Measurements from ENCODE around the gene GMDS.

The GMDS gene

DNA sequence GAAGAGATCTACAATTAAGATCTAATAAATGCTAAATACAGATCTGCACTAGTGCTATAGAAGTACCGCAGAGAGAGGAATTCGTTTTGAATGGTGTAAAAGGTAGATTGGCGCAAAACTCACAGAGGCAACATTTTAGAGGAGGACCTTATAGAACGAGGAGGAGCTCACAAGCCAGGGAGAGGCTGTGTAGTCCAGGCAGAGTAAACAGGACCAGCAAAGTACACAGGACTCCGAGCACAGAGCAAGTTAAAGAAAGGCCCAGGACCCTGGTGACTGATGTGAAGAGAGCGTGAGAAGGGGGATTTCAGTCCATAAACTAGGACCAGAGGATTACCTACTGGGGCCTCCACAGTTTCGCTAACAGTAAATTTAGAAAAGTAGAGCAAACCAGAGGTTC, 433.4 kb downstream of the GMDS start:
- H3K27ac ChIP-seq: no peak overlapping the region
- DNase-seq (ENCODE audit: low spot score): no peak
- TF ChIP-seq, protein P1, sequence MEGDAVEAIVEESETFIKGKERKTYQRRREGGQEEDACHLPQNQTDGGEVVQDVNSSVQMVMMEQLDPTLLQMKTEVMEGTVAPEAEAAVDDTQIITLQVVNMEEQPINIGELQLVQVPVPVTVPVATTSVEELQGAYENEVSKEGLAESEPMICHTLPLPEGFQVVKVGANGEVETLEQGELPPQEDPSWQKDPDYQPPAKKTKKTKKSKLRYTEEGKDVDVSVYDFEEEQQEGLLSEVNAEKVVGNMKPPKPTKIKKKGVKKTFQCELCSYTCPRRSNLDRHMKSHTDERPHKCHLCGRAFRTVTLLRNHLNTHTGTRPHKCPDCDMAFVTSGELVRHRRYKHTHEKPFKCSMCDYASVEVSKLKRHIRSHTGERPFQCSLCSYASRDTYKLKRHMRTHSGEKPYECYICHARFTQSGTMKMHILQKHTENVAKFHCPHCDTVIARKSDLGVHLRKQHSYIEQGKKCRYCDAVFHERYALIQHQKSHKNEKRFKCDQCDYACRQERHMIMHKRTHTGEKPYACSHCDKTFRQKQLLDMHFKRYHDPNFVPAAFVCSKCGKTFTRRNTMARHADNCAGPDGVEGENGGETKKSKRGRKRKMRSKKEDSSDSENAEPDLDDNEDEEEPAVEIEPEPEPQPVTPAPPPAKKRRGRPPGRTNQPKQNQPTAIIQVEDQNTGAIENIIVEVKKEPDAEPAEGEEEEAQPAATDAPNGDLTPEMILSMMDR (conservative IDR thresholded peaks at IDR 0.05; ENCODE audit: low read depth): no peak
- ChIA-PET POLR2A (ENCODE audit: low non-redundant PET) (no interaction called here), CTCF (no interaction called here)

DNA sequence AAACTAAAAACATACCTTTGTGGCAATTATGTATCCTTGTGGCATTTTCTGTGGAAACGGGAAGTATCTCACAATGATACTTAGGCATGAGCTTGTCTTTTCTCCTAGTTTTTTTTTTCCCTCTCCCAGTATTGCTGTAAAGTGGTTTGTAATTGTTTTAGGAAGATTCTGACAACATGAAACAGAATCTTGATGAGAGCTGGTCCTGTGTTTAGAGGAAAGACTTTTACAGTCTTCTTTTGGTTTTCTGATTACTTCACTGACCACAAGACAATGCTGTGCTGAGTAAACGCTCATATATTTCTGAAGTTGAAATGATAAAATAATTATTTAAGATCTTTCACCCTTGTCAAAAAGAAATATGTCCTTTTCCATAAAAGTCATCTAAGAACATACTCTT, 434.5 kb downstream of the GMDS start:
- DNase-seq (ENCODE audit: low spot score): no peak
- CTCF ChIA-PET: interaction anchor here (0.6 kb wide), 1 partner anchor 33 kb away, joined by 3 read pairs; no protein-coding TSS in a partner anchor
- no peak overlapping the region for H3K27ac ChIP-seq
- POLR2A ChIA-PET (ENCODE audit: low non-redundant PET): no interaction called here
- TF ChIP-seq, protein P1 (conservative IDR thresholded peaks at IDR 0.05; ENCODE audit: low read depth): no peak

DNA sequence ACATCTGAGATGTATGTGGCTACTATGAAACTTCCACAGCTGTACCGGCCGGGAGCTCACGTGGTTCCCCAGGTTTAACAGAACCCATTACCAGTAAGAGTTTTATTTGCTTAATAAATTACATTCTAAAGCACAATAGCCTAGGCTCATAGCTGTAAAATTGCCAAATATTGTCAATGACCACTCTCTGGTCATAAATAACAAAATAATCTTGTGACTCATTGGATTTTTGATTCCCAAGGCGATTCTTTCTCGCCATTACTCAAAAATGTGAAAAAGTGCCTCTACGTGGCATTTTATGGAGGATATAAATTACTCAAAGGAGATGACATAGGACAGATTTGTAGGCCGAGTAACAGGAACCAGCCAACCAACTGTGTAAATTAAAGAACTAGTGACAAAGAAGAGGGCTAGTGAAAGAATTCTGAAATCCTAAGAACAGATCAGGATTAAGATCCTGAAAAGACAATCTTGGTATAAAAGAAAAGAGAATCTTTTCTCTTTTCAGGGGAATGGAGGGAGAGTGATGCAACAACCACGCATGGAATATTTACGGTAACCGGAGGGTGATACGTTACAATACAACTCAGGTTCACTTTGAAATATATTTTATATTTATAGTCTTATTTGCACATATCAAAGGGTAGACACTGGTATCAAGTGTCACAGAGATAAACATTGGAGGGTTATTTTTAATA, 436.0 kb downstream of the GMDS start:
- H3K27ac ChIP-seq: no peak overlapping the region
- ChIA-PET CTCF (interaction anchor here (0.5 kb wide), 1 partner anchor 64 kb away, joined by 3 read pairs; no protein-coding TSS in a partner anchor), POLR2A (ENCODE audit: low non-redundant PET) (no interaction called here)
- DNase-seq (ENCODE audit: low spot score): no peak
- TF ChIP-seq, protein P1 (conservative IDR thresholded peaks at IDR 0.05; ENCODE audit: low read depth): no peak

DNA sequence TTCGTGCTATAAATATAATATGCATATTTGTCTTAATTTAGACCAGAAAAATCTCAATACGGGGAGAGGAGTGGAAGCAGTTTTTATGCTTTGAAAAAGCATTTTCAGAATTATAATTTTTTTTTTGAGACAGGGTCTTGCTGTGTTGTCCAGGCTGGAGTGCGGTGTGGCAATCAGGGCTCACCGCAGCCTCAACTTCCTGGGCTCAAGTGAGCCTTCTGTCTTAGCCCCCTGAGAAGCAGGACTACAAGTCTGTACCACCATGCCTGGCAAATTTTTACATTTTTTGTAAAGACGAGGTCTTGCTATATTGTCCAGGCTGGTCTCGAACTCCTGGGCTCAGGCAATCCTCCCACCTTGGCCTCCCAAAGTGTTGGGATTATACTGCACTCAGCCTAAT, 438.5 kb downstream of the GMDS start:
- CTCF ChIA-PET: no interaction called here
- TF ChIP-seq, protein P1 (conservative IDR thresholded peaks at IDR 0.05; ENCODE audit: low read depth): no peak
- POLR2A ChIA-PET (ENCODE audit: low non-redundant PET): no interaction called here
- DNase-seq (ENCODE audit: low spot score): no peak
- H3K27ac ChIP-seq: no peak overlapping the region

DNA sequence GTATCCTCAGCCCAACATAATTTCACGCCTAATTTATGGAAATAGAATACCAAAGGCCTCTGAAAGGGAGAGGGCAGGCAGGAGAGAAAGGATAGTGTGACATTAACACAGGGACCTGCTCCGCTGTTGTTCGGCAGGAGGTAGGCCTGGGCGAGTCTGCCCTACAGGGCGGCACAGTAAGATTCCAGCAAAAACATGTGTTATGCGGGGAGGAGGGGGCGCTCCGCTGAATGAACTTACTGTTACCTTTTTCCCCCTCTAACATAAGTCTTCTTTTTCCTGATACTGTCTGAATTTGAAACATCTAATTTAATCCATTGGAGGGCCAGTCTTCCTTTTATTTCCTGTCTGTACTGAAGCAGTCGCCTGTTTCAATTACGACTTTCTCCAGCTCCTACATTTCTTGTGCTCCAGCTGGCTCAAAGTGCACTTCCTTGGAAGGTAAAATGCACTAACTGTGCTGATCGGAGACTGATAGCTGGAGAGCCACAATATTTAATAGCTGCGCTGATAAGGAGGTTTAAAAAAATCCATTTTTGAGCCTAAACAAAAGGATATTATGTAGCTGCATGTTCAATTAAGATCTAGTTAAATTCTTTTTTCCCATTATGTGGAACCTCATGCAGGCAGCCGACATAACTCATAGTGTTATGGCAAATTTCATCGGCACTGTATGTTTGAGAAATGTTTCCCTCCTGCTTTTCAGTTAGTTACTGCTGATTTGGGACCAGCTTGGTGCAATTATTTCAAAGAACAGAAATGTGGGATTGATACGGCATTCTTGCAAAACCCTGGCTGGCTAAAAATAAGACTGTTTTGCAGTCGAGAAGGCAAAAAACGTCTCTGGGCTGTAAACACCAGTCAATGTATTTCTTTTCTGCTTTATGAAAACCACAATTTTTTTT, 442.7 kb downstream of the GMDS start:
- no peak overlapping the region for H3K27ac ChIP-seq
- CTCF ChIA-PET: interaction anchor here (0.9 kb wide), 1 partner anchor 302 kb away, joined by 3 read pairs; no protein-coding TSS in a partner anchor
- POLR2A ChIA-PET (ENCODE audit: low non-redundant PET): no interaction called here
- TF ChIP-seq, protein P1 (conservative IDR thresholded peaks at IDR 0.05; ENCODE audit: low read depth): no peak
- no peak for DNase-seq (ENCODE audit: low spot score)

DNA sequence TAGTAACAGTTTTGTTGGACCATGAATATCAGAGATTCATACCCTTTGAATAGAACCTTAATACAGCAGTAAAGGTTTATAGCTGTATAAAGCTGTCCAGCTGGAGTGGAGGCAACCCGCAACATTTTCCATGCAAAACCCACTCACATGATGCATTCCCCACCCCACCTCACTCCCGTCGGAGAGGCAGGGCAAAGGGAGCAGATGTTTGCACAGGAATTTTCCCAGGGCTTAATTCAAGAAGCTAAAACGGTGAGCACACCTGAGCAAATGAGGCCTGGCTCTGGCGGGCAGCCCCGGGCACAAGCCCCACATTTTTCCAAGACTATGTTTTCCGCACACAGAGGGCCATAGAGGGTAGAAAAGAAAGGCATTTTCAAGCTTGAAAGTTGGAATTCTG, 444.0 kb downstream of the GMDS start:
- no peak overlapping the region for H3K27ac ChIP-seq
- no peak for DNase-seq (ENCODE audit: low spot score)
- TF ChIP-seq, protein P1 (conservative IDR thresholded peaks at IDR 0.05; ENCODE audit: low read depth): no peak
- CTCF ChIA-PET: interaction anchor here (0.9 kb wide), 1 partner anchor 303 kb away, joined by 3 read pairs; no protein-coding TSS in a partner anchor
- POLR2A ChIA-PET (ENCODE audit: low non-redundant PET): no interaction called here

Data from RWPE1 (cell line).